ENCODE results near the gene TMEM252. TPM values are rescaled to one million over a fixed set of nuclear protein-coding genes. Genes with fewer than 3 reads are reported as not detected.

TMEM252 gene
- polyA plus RNA-seq, 1 of the 3 experiments (the other 2 are of a cell fraction): not detected

DNA sequence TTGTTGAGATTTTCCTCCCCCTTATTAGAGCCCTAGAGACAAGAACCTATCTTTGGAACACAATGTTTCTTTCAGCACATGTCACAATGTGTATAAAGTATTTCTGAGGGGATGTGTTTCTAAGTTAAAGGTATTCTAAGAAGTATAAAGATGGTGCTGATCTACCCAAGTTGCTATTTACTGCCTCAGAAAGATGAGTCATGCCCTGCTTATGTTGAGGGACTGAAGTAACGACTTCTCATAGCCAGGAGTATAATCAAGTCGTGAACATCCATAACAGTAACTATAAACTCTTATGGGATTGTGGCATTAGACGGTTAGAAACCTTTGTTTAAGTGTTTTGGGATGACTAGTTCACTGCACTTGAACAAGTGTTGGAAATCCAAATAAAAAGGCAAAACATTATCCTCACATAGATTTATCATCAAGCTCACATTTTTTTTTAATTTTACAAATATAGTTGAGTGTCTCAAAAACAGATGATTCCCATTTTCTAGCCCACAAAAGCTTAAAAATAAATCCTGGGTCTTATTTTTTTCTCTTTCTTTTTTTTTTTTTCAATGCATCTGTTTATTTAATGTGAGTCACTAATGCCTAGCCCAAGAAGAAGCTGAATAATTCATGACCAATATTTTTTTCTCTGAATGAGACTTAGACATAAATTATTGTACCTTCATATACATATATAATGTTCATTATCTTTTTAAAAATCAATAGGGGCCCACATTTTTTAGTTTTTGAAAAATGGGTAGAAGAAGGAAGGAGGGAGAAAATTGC lies 12.2 kb upstream of the TMEM252 start:
- no peak overlapping the region for H3K4me2 ChIP-seq
- no peaks in the 10 kb centered on the region for H3K79me2 ChIP-seq (ENCODE audit: insufficient read depth)
- H3K27me3 ChIP-seq (ENCODE audit: insufficient read depth): no peaks in the 10 kb centered on the region
- H3K9ac ChIP-seq: no peak overlapping the region
- 0% methylated on average over 3 of the region's 3 CpGs for WGBS (ENCODE audit: low lambda C conversion rate)
- H3K9me3 ChIP-seq: no peaks in the 10 kb centered on the region
- H3F3A ChIP-seq (replicated peaks; ENCODE audit: insufficient read depth): no peaks in the 10 kb centered on the region
- DNase-seq: no peak
- no peaks in the 10 kb centered on the region for H3K9me2 ChIP-seq
- ChIA-PET CTCF (no interaction called here), POLR2A (no interaction called here)
- no peak overlapping the region for H2AFZ ChIP-seq (ENCODE audit: low read depth)
- no peaks in the 10 kb centered on the region for H3K36me3 ChIP-seq (replicated peaks in 1 of 2; ENCODE audit: control insufficient read depth in 1 of 2, insufficient read depth in 2 of 2, low read length in 1 of 2)
- H3K4me3 ChIP-seq (ENCODE audit: low read depth in 2 of 2, low read length in 1 of 2): no peak overlapping the region
- no peaks in the 10 kb centered on the region for H4K20me1 ChIP-seq (ENCODE audit: insufficient read depth)
- no peak overlapping the region for H3K27ac ChIP-seq (ENCODE audit: low read depth in 2 of 2, low read length in 1 of 2)
- TF ChIP-seq RCOR1 (IDR thresholded peaks at IDR 0.05; ENCODE audit: low read length): no peak
- TF ChIP-seq FOXM1 (IDR thresholded peaks at IDR 0.05; ENCODE audit: low read depth): no peak
- TF ChIP-seq NFIC (IDR thresholded peaks at IDR 0.05; ENCODE audit: borderline replicate concordance): no peak
- no peaks in the 10 kb centered on the region for H3K4me1 ChIP-seq (ENCODE audit: control insufficient read depth in 1 of 2, insufficient read depth in 2 of 2, low read depth in 1 of 2, low read length in 1 of 2)

DNA sequence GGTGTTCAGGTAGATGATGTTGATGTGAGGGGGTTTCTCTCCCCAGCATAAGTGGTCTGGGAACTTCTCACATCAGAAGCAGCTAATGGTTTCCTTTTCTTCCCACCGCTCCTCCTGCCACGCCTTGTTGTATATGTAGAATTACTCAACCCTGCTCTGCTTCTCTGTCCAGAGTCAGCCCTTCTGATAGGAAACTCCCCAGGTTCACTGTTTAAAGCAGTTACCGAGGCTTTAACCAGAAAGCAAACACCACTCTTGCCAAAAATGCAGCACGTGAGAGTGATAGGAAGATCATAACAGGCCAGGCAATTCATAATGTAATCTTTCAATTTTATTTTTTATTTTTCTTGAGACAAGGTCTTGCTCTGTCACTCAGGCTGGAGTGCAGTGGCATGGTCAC lies 10.5 kb upstream of the TMEM252 start:
- Histone ChIP-seq H3K79me2 (ENCODE audit: insufficient read depth) (no peaks in the 10 kb centered on the region), H2AFZ (ENCODE audit: low read depth) (no peak overlapping the region), H3K27me3 (ENCODE audit: insufficient read depth) (no peaks in the 10 kb centered on the region), H3K9ac (no peak overlapping the region), H3K9me3 (no peaks in the 10 kb centered on the region), H3K9me2 (no peaks in the 10 kb centered on the region), H3K4me2 (no peak overlapping the region), H4K20me1 (ENCODE audit: insufficient read depth) (no peaks in the 10 kb centered on the region), H3F3A (replicated peaks; ENCODE audit: insufficient read depth) (no peaks in the 10 kb centered on the region), H3K4me1 (ENCODE audit: control insufficient read depth in 1 of 2, insufficient read depth in 2 of 2, low read depth in 1 of 2, low read length in 1 of 2) (no peaks in the 10 kb centered on the region), H3K27ac (ENCODE audit: low read depth in 2 of 2, low read length in 1 of 2) (no peak overlapping the region), H3K36me3 (replicated peaks in 1 of 2; ENCODE audit: control insufficient read depth in 1 of 2, insufficient read depth in 2 of 2, low read length in 1 of 2) (no peaks in the 10 kb centered on the region), H3K4me3 (ENCODE audit: low read depth in 2 of 2, low read length in 1 of 2) (no peak overlapping the region)
- no peak for TF ChIP-seq RCOR1 (IDR thresholded peaks at IDR 0.05; ENCODE audit: low read length)
- TF ChIP-seq, protein P1, sequence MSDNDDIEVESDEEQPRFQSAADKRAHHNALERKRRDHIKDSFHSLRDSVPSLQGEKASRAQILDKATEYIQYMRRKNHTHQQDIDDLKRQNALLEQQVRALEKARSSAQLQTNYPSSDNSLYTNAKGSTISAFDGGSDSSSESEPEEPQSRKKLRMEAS (IDR thresholded peaks at IDR 0.05; ENCODE audit: low read depth): no peak
- TF ChIP-seq, protein P2, sequence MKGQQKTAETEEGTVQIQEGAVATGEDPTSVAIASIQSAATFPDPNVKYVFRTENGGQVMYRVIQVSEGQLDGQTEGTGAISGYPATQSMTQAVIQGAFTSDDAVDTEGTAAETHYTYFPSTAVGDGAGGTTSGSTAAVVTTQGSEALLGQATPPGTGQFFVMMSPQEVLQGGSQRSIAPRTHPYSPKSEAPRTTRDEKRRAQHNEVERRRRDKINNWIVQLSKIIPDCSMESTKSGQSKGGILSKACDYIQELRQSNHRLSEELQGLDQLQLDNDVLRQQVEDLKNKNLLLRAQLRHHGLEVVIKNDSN (IDR thresholded peaks at IDR 0.05; ENCODE audit: borderline replicate concordance, low read depth): no peak
- no peak for TF ChIP-seq JUND (IDR thresholded peaks at IDR 0.05)
- no peak for TF ChIP-seq ELF1 (IDR thresholded peaks at IDR 0.05)
- TF ChIP-seq TAF1 (IDR thresholded peaks at IDR 0.05; ENCODE audit: borderline replicate concordance, low read depth, low read length): no peak
- ChIA-PET CTCF (interaction anchor here (0.9 to 1.1 kb wide), 3 partner anchors 9 to 16 kb away, joined by 3 read pairs; no protein-coding TSS in a partner anchor), POLR2A (no interaction called here)
- DNase-seq: no peak
- WGBS (ENCODE audit: low lambda C conversion rate): 0% methylated on average over 4 of the region's 4 CpGs

DNA sequence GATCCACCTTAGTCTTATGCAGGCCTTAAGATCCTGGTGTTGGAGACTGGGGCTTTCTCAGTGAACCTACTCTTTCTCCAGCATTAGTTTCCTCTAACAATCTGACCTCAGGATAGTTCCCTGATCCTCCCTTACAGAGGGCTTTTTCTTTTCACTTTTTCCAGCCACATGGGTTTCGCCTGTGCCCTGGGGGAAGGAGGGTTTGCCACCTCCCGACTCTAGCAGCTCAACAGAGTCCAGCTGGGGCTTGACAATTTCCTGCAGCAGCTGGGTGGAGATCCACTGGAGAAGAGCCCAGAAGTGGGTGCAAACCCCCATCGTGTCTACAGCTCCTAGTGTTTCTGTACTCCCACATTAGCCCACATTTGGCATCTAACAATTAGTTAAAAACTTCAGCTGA lies 7.6 kb upstream of the TMEM252 start:
- H3K79me2 ChIP-seq (ENCODE audit: insufficient read depth): no peaks in the 10 kb centered on the region
- no peaks in the 10 kb centered on the region for H3K36me3 ChIP-seq (replicated peaks in 1 of 2; ENCODE audit: control insufficient read depth in 1 of 2, insufficient read depth in 2 of 2, low read length in 1 of 2)
- CTCF ChIA-PET: no interaction called here
- no peak overlapping the region for H2AFZ ChIP-seq (ENCODE audit: low read depth)
- no peak overlapping the region for H3K27ac ChIP-seq (ENCODE audit: low read depth in 2 of 2, low read length in 1 of 2)
- H3K4me2 ChIP-seq: no peak overlapping the region
- DNase-seq: no peak
- H3K4me1 ChIP-seq (ENCODE audit: control insufficient read depth in 1 of 2, insufficient read depth in 2 of 2, low read depth in 1 of 2, low read length in 1 of 2): no peaks in the 10 kb centered on the region
- 3% methylated on average over 3 of the region's 3 CpGs for WGBS (ENCODE audit: low lambda C conversion rate)
- no peak overlapping the region for H3K4me3 ChIP-seq (ENCODE audit: low read depth in 2 of 2, low read length in 1 of 2)
- no peaks in the 10 kb centered on the region for H4K20me1 ChIP-seq (ENCODE audit: insufficient read depth)
- no peaks in the 10 kb centered on the region for H3K9me2 ChIP-seq
- POLR2A ChIA-PET: no interaction called here
- no peaks in the 10 kb centered on the region for H3K27me3 ChIP-seq (ENCODE audit: insufficient read depth)
- H3F3A ChIP-seq (replicated peaks; ENCODE audit: insufficient read depth): no peaks in the 10 kb centered on the region
- no peak overlapping the region for H3K9ac ChIP-seq
- H3K9me3 ChIP-seq: no peaks in the 10 kb centered on the region
- TF ChIP-seq YY1 (IDR thresholded peaks at IDR 0.05; ENCODE audit: low read depth) (no peak), NFIC (IDR thresholded peaks at IDR 0.05; ENCODE audit: borderline replicate concordance) (no peak), SMC3 (IDR thresholded peaks at IDR 0.05; ENCODE audit: low read depth, low read length) (no peak), RAD21 (IDR thresholded peaks at IDR 0.05; ENCODE audit: low read length) (no peak), FOXM1 (IDR thresholded peaks at IDR 0.05; ENCODE audit: low read depth) (no peak), POLR2AphosphoS5 (IDR thresholded peaks at IDR 0.05; ENCODE audit: low read depth, low read length) (no peak), MEF2A (IDR thresholded peaks at IDR 0.05; ENCODE audit: borderline replicate concordance, low read depth) (no peak), GABPA (IDR thresholded peaks at IDR 0.05; ENCODE audit: low read depth) (no peak)
- TF ChIP-seq, protein P2 (IDR thresholded peaks at IDR 0.05; ENCODE audit: borderline replicate concordance, low read depth): no peak
- TF ChIP-seq, protein P3, sequence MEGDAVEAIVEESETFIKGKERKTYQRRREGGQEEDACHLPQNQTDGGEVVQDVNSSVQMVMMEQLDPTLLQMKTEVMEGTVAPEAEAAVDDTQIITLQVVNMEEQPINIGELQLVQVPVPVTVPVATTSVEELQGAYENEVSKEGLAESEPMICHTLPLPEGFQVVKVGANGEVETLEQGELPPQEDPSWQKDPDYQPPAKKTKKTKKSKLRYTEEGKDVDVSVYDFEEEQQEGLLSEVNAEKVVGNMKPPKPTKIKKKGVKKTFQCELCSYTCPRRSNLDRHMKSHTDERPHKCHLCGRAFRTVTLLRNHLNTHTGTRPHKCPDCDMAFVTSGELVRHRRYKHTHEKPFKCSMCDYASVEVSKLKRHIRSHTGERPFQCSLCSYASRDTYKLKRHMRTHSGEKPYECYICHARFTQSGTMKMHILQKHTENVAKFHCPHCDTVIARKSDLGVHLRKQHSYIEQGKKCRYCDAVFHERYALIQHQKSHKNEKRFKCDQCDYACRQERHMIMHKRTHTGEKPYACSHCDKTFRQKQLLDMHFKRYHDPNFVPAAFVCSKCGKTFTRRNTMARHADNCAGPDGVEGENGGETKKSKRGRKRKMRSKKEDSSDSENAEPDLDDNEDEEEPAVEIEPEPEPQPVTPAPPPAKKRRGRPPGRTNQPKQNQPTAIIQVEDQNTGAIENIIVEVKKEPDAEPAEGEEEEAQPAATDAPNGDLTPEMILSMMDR (IDR thresholded peaks at IDR 0.05): no peak
- TF ChIP-seq, protein P1 (IDR thresholded peaks at IDR 0.05; ENCODE audit: low read depth): no peak

Measured in SK-N-SH (cell line).